Non-pigmented ciliary epithelial cell (primary cell): Measurements from ENCODE around the gene CX3CL1.
"Not testable (repeated sequence)": the region's sequence is repeated elsewhere in the genome, so short reads cannot be mapped to it uniquely, and the experiment has no call there.

Experiments used
- DNase-seq: peaks from one replicate; pipeline ENCODE4 v3.0.0-alpha.2; 2010; ENCODE audit warnings: low read depth

CX3CL1 gene

DNA sequence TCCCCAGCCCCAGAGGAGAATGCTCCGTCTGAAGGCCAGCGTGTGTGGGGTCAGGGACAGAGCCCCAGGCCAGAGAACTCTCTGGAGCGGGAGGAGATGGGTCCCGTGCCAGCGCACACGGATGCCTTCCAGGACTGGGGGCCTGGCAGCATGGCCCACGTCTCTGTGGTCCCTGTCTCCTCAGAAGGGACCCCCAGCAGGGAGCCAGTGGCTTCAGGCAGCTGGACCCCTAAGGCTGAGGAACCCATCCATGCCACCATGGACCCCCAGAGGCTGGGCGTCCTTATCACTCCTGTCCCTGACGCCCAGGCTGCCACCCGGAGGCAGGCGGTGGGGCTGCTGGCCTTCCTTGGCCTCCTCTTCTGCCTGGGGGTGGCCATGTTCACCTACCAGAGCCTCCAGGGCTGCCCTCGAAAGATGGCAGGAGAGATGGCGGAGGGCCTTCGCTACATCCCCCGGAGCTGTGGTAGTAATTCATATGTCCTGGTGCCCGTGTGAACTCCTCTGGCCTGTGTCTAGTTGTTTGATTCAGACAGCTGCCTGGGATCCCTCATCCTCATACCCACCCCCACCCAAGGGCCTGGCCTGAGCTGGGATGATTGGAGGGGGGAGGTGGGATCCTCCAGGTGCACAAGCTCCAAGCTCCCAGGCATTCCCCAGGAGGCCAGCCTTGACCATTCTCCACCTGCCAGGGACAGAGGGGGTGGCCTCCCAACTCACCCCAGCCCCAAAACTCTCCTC lies 10.4 kb downstream of the CX3CL1 start:
- no peak for DNase-seq

DNA sequence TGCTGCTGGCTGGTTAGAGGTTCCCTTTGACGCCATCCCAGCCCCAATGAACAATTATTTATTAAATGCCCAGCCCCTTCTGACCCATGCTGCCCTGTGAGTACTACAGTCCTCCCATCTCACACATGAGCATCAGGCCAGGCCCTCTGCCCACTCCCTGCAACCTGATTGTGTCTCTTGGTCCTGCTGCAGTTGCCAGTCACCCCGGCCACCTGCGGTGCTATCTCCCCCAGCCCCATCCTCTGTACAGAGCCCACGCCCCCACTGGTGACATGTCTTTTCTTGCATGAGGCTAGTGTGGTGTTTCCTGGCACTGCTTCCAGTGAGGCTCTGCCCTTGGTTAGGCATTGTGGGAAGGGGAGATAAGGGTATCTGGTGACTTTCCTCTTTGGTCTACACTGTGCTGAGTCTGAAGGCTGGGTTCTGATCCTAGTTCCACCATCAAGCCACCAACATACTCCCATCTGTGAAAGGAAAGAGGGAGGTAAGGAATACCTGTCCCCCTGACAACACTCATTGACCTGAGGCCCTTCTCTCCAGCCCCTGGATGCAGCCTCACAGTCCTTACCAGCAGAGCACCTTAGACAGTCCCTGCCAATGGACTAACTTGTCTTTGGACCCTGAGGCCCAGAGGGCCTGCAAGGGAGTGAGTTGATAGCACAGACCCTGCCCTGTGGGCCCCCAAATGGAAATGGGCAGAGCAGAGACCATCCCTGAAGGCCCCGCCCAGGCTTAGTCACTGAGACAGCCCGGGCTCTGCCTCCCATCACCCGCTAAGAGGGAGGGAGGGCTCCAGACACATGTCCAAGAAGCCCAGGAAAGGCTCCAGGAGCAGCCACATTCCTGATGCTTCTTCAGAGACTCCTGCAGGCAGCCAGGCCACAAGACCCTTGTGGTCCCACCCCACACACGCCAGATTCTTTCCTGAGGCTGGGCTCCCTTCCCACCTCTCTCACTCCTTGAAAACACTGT lies 11.3 kb downstream of the CX3CL1 start:
- no peak for DNase-seq

DNA sequence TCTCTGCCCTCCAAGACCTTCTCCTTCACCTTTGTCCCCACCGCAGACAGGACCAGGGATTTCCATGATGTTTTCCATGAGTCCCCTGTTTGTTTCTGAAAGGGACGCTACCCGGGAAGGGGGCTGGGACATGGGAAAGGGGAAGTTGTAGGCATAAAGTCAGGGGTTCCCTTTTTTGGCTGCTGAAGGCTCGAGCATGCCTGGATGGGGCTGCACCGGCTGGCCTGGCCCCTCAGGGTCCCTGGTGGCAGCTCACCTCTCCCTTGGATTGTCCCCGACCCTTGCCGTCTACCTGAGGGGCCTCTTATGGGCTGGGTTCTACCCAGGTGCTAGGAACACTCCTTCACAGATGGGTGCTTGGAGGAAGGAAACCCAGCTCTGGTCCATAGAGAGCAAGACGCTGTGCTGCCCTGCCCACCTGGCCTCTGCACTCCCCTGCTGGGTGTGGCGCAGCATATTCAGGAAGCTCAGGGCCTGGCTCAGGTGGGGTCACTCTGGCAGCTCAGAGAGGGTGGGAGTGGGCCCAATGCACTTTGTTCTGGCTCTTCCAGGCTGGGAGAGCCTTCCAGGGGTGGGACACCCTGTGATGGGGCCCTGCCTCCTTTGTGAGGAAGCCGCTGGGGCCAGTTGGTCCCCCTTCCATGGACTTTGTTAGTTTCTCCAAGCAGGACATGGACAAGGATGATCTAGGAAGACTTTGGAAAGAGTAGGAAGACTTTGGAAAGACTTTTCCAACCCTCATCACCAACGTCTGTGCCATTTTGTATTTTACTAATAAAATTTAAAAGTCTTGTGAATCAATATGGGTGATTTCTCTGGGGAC lies 12.2 kb downstream of the CX3CL1 start:
- DNase-seq: no peak

DNA sequence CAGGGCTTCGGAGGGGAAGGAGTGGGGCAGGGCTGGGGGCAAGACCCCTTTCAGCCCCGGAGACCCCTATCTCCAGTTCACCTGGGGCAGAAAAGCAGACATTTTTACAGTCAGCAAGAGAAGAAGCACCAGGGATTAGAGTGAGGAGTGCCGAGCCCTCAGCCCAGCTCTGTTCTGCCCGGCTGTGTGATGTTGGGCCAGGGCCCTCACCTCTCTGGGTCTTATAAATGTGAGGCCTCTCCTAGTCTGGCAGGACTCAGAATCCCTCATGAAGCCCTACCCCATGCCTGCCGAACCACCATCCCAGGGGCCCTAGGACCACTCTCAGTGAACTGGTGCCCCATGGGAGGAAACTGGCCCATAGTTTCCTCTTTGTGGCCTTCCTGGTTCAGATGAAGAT lies 12.8 kb downstream of the CX3CL1 start:
- DNase-seq: no peak

DNA sequence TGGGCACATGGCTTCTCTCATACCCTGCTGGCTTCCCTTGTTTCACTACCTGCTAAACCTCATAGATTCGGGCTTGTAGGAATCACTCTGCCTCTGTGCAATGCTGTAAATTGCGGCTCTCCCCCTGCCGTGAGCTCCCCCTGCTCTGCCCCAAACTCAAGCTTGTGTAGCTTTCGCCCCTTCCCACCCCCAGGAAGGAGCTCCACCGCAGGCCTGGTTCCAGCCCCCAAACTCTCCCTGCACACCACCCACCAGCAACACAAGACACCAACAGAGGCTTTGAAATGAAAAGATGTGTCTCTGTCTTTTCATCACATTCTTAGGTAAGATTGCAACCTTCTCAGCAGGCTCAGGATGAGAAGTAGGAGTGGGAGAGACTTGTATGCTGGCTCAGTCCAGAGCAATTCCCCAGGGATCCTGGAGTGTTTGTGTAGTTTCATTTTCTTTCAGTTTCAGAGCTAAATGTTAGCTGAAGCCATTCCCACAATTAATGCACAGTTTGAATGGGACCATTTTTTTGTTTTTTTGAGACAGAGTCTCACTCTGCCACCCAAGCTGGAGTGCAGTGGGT lies 14.2 kb downstream of the CX3CL1 start:
- DNase-seq: no peak

DNA sequence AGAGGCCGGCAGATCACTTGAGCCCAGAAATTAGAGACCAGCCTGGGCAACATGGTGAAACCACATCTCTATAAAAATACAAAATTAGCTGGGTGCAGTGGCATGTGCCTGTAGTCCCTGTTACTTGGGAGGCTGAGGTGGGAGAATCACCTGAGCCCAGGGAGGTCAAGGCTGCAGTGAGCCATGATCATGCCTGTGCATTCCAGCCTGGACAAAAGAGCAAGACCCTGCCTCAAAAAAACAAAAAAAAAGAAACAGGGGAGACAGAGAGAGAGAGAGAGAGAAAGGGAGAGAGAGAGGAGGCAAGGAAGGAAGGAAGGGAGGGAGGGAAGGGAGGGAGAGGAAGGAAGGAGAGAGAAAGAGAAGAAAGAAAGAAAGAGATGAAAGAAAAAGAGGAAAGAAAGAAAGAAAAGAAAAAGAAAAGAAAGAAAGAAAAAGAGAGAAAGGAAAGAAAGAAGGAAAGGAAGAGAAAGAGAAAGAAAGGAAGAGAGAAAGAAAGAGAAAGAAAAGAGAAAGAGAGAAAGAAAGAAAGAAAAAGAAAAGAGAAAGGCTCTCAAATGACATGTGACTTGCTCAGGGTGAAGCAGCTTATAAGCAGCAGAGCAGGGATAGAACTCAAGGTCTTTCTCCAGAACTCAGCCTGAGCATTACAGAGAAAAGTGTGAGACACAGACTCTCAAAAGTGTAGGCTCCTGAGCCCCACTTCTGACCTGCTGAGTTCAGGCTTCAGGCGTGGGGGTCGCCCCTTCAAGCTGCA lies 15.5 kb downstream of the CX3CL1 start:
- no peak for DNase-seq

DNA sequence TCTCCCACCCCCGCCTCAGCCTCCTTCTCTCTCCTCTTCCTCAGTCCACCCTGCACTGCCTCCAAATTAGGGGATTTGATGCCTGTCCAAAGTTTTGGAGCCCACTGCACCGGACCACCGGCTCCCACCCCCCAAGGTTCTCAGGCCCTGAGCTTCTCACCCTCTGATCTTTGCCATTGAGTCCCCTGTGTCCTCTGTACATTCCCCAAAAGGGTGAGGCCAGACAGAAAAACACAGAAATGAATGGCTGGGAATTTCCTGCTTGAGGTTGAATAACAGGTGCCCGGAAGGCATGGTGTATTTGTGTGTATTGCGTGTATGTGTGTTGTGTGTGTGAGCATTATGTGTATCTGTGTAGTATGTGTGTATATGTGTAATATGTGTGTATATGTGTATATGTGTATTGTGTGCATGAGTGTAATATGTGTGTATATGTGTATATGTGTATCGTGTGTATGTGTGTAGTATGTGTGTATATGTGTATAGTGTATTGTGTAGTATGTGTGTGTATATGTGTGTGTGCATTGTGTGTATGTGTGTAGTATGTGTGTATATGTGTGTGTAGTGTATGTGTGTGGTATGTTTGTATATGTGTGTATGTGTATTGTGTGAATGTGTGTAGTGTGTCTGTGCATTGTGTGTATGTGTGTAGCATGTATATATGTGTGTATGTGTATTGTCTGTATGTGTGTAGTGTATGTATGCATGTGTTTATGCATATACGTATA lies 16.2 kb downstream of the CX3CL1 start:
- no peak for DNase-seq

DNA sequence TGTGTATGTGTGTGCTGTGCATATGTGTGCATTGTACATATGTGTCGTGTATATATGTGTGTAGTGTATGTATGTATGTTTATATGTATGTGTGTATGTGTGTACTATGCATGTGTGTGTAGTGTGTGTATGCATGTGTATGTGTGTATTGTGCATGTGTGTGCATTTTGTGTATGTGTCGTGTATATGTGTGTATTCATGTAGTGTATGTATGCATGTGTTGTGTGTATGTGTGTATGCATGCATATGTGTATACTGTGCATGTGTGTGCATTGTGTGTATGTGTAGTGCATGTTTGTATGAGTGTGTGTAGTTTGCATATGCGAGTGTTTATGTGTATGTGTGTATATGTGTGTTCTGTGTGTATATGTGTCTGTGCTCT lies 16.8 kb downstream of the CX3CL1 start:
- no peak for DNase-seq

DNA sequence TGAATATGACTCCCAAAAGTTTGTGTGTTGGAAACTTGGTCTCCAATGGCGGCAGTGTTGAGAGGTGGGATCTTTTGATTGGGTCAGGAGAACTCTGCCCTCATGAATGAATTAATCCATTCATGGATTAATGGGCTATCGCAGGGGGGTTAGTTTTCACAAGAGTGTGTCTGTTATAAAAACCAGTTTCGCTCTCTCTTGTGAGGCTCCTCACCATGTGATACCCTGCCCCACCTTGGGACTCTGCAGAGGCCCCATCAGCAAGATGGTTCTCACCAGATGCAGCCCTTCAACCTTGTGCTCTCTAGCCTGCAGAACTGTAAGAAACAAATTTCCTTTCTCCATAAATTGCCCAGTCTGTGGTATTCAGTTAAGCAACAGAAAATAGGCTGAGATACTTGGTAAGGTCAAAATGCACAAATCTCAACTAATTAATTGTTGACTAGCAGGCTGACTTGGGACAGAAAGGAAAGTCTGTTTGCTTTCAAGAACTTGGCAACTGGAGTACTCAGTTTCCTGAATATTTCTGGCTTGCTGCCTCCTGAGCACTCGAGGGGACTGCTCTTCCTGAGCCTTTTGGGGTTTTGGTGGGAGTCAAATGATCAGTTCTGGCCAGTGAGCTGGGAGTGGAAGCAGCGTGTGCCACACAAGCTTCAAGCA lies 18.5 kb downstream of the CX3CL1 start:
- no peak for DNase-seq

DNA sequence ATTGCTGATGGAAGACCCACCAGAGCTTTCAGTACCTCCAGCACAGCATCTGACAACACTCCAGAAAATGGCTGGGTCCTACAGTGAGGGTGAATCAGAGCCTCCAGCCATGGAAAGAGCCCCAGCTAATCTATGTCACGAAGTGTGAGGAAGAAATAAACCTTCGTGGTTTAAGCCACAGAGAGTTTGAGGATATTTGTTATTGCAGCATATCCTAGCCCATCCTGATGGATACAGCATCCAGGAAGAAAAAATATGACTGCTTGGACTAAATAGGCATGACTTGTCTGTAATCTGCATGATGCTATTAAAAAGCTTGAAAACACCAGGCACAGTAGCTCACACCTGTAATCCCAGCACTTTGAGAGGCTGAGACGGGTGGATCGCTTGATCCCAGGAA lies 19.0 kb downstream of the CX3CL1 start:
- DNase-seq: no peak

DNA sequence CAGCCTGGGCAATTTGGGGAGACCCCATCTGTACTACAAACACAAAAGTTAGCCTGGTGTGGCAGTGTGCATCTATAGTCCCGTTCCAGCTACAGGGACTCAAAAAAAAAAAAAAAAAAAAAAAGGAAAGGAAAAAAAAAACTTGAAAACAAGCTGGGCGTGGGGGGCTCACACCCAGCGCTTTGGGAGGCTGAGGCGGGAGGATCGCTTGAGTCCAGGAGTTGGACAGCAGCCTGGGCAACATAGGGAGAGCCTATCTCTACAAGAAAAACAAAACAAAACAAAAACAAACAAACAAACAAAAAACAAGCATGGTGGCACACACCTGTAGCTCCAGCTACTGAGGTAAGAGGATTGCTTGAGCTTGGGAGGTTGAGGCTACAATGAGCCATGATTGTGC lies 19.4 kb downstream of the CX3CL1 start:
- DNase-seq: no peak

DNA sequence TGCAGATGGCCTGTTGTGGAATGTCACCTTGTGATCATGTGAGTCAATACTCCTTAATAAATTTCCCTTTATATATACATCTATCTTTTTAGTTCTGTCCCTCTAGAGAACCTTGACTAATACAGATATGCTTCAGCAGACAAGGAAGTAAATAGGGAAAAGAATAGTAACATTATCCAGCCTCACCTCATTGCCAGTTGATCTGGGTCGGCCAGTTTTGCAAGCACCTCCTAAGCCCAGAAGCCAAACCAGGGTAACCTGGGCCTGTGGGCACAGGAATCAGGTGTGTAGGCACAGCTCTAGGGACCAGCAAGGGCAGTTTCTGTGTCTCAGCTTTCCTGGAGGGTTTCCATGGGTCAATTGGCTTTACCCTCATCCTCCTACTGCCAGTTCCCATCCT lies 20.4 kb downstream of the CX3CL1 start:
- DNase-seq: no peak

DNA sequence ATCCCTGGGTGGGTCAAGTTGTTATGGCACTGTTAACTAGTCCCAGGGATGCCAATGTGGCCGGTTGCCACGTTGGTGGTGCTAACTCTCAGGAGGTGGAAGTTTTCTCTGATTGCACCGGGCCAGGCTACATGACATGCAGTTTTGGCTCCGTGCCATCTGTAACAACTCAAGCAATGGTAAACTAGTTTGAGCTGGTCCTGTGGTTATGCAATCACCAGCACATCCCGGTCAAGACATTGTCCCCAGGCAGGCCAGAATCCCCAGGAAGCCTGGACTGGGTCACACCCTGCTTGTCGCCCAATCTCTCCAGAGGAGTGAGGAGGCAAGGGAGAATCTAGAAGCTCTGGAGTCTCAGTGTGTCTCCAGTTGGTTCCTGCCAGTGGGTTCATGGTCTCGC lies 22.2 kb downstream of the CX3CL1 start:
- no peak for DNase-seq

DNA sequence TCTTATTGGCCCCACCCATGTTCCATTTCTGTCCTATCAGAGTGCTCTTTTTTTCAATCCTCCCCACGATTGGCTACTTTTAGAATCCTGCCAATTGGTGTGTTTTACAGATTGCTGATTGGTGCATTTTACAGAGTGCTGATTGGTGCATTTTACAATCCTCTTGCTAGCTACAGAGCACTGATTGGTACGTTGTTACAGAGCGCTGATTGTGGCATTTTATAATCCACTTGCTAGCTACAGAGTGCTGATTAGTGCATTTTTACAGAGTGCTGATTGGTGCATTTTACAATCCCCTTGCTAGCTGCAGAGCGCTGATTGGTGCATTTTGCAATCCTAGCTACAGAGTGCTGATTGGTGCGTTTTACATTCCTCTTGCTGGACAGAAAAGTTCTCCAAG lies 22.7 kb downstream of the CX3CL1 start:
- DNase-seq: no peak

DNA sequence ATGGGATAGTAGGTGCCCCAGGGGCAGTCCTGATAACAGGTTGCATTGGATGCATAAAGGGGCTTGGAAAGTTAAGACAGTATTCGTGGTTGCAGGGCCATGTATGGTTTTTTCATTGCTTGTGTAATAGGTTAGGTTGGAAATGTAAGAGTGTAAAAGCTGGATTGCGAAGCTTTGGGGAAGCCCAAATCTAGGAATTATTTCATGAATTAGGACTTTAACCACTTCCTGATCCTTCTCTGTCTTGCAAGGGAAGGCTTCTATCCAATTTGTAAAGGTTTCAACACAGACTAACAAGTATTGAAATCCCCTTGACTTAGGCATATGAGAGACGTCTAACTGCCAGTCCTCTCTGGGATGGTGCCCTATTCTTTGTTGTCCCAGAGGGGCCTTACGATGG lies 24.5 kb downstream of the CX3CL1 start:
- DNase-seq: no peak

DNA sequence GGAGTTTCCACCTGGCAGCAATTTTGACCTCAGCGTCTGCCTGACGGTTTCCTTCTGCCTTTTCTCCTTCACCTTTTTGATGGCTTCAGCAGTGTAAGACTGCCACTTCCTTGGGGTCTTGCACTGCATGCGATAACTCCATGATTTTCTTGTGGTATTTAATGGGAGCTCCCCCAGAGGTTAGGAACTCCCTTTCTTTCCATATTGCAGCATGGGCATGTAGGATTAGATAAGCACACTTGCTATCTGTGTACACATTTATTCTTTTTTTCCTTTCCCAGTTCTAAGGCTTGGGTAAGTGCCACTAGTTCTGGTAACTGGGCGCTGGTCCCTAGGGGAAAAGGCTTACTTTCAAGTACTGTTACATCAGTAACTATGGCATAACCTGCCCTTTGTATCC lies 25.2 kb downstream of the CX3CL1 start:
- not testable (repeated sequence) for DNase-seq

DNA sequence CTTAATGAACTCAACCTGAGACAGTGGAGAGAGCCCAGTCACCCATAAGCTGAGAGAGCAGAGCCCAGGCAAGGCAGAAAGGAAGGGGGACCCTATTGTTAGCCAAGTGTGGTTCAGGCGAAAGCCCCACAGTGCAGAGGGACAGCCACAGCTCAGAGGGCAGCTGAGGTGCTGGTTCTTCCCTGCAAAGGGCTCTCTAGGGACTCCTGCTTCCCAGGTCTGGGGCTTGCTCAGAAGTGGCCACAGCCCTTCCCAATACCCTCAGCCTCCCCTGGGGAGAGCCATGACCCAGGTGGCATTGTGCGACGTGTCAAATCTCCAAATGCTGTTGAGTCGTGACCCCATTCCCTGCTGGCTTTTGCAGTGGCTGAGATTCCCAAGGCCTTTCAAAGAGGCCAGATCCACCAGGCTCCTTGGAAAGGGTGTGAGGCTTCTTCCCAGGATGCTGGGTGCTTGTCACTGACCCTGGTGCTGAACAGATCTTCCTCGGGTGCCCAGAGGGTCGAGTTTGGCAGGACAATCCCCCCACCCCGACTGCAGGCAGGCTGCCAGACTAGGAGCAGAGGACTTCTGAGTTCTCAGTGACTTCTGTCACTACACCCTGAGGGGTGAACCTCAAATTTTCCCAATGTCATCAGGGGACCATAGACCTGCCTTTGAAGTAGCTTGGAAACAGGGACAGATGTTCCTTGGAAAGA lies 29.8 kb downstream of the CX3CL1 start:
- DNase-seq: no peak

DNA sequence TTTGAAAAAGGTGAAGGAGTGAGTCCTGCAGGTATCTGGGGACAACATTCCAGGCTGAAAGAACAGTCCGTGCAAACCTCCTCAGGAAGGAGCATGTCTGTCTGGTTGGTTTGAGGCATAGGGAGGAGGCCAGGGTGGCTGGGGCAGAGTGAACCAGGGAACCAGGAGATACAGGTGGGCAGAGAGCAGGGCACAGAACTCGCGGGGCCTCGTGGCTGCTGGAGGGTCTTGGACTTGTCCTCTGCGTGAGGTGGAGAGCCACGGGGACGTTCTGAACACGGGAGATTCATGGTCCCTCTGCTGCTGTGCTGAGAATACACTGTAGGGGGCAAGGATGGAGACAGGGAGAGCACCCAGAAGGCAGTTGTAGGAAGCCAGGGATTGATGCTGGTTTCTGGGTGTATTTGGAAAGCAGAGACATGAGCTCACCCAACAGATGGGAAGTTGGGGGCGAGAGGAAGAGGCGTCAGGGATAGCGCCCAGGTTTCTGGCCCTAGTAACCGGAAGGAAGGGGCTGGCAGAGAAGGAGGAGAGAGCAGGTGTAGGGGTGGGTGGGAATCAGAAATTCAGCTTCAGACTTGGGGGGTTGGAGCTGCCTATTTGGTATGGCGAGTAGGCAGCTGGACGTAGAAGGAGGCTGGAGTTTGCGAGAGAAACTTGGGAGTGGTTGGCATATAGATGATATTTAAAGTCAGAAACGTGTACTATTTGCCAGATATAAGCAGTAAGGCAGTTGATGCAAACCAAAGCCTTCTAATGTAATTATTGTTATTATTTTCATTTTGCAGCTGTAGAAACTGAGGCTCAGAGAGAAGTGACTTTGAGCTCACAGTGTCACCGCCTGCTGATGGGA lies 31.9 kb downstream of the CX3CL1 start, which contains the start of gene CCL17:
CCL17 (plus strand) TSS at position 803 of the 853 bp plus-strand sequence. CDS start 9,166 bp downstream, outside the sequence.
- no peak for DNase-seq
